ENCODE results near the gene SCAP. TPM values are rescaled to one million over a fixed set of nuclear protein-coding genes. Genes with fewer than 3 reads are reported as not detected.

The SCAP gene
- total RNA-seq, 1 experiment from 2014 or later: 115 TPM

DNA sequence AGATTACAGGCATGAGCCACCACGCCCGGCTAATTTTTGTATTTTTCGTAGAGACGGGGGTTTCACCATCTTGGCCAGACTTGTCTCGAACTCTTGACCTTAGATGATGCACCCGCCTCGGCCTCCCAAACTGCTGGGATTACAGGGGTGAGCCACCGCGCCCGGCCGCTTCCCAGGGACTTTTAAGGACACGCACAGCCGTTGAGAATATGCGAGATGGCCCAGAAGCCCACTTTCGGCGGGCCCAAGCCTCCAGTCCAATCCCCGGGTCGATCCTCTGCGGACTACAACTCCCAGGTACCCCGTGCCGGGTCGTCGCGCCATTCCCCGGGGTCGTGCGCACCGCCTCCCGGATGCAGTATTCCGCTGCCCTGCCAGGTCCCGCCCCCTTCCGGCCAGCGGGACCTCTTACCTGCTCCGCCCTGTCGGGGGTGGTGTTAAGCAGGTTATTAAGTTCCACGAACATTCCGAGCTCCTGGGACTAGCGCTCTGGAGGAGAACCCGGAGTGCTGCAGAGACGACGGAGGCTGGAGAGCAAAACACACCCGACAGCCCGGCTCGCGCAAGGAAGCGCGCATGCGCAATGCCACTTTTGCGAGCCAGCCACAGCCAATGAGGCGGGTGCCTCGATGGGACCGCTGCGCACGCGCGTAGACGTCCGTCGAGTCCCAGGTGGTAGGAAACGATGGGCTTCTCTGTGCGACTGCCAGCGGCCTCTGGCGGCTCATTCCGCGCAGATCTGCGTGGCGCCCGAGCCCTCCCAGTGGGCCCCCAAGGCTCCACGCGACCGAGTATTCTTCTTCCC lies 37.6 kb upstream of the SCAP start, which contains the start of gene ELP6:
ELP6 (minus strand) TSS at position 588 of the 805 bp plus-strand sequence; CDS start at position 466, 122 bp downstream.
- ChIA-PET POLR2A (interaction anchor here (0.6 to 1.7 kb wide), 4 partner anchors 9 to 93 kb away, joined by 3 to 4 read pairs (median 3); no protein-coding TSS in a partner anchor), CTCF (interaction anchor here (2.3 to 2.4 kb wide), 2 partner anchors 9 to 92 kb away, joined by 6 to 9 read pairs; no protein-coding TSS in a partner anchor)
- ATAC-seq (peak; percentile 99), DNase-seq (ENCODE audit: low spot score) (peak; percentile 98)
- Mint-ChIP-seq H3K4me1 (peaks cover 17% of the 10 kb centered on the region; the same call in 1 of the 2 replicates), H3K27me3 (ENCODE audit: low read depth) (no peaks in the 10 kb centered on the region; the same call in 1 of the 2 replicates), H3K36me3 (peaks cover 27% of the 10 kb centered on the region), H3K4me3 (peak within 1 kb of the TSS; percentile 95), H3K27ac (peak within 1 kb of the TSS; percentile 96), H3K9me3 (no peaks in the 10 kb centered on the region)
- TF ChIP-seq GABPB1 (CRISPR knock-in tag; IDR thresholded peaks at IDR 0.05) (peak; percentile 76), HMGXB4 (CRISPR knock-in tag; IDR thresholded peaks at IDR 0.05) (0 out of 2 replicates have a peak, but pooled peaks have one; percentile 2), SP1 (CRISPR knock-in tag; conservative IDR thresholded peaks at IDR 0.05) (peak; percentile 85), CDX4 (CRISPR knock-in tag; IDR thresholded peaks at IDR 0.05; ENCODE audit: borderline replicate concordance) (no peak), FOXP4 (CRISPR knock-in tag; IDR thresholded peaks at IDR 0.05) (peak; percentile 55), MAX (CRISPR knock-in tag; IDR thresholded peaks at IDR 0.05) (peak; percentile 85), ZNF532 (CRISPR knock-in tag; IDR thresholded peaks at IDR 0.05; ENCODE audit: borderline replicate concordance) (no peak), NFE2L1 (CRISPR knock-in tag; IDR thresholded peaks at IDR 0.05) (0 out of 2 replicates have a peak, but pooled peaks have one; percentile 38), USF1 (CRISPR knock-in tag; IDR thresholded peaks at IDR 0.05) (0 out of 2 replicates have a peak, but pooled peaks have one; percentile 34), NR3C1 (CRISPR knock-in tag; conservative IDR thresholded peaks at IDR 0.05; ENCODE audit: low read depth) (no peak), ZNF232 (CRISPR knock-in tag; IDR thresholded peaks at IDR 0.05) (no peak), ETV6 (CRISPR knock-in tag; IDR thresholded peaks at IDR 0.05) (peak; percentile 75), FOXP1 (CRISPR knock-in tag; IDR thresholded peaks at IDR 0.05; ENCODE audit: borderline replicate concordance) (peak; percentile 7; the same call in 1 of the 2 replicates), NR2C2 (CRISPR knock-in tag; IDR thresholded peaks at IDR 0.05) (peak; percentile 79), SMAD3 (CRISPR knock-in tag; IDR thresholded peaks at IDR 0.05; ENCODE audit: borderline replicate concordance) (0 out of 2 replicates have a peak, but pooled peaks have one; percentile 18), TEAD1 (CRISPR knock-in tag; IDR thresholded peaks at IDR 0.05) (peak; percentile 55), RORB (CRISPR knock-in tag; IDR thresholded peaks at IDR 0.05) (no peak), KAT7 (CRISPR knock-in tag; IDR thresholded peaks at IDR 0.05; ENCODE audit: borderline replicate concordance) (no peak)
- TF ChIP-seq, protein P1, sequence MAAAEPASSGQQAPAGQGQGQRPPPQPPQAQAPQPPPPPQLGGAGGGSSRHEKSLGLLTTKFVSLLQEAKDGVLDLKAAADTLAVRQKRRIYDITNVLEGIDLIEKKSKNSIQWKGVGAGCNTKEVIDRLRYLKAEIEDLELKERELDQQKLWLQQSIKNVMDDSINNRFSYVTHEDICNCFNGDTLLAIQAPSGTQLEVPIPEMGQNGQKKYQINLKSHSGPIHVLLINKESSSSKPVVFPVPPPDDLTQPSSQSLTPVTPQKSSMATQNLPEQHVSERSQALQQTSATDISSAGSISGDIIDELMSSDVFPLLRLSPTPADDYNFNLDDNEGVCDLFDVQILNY (CRISPR knock-in tag; IDR thresholded peaks at IDR 0.05): peak; percentile 66; the same call in 1 of the 2 replicates
- TF ChIP-seq, protein P2, sequence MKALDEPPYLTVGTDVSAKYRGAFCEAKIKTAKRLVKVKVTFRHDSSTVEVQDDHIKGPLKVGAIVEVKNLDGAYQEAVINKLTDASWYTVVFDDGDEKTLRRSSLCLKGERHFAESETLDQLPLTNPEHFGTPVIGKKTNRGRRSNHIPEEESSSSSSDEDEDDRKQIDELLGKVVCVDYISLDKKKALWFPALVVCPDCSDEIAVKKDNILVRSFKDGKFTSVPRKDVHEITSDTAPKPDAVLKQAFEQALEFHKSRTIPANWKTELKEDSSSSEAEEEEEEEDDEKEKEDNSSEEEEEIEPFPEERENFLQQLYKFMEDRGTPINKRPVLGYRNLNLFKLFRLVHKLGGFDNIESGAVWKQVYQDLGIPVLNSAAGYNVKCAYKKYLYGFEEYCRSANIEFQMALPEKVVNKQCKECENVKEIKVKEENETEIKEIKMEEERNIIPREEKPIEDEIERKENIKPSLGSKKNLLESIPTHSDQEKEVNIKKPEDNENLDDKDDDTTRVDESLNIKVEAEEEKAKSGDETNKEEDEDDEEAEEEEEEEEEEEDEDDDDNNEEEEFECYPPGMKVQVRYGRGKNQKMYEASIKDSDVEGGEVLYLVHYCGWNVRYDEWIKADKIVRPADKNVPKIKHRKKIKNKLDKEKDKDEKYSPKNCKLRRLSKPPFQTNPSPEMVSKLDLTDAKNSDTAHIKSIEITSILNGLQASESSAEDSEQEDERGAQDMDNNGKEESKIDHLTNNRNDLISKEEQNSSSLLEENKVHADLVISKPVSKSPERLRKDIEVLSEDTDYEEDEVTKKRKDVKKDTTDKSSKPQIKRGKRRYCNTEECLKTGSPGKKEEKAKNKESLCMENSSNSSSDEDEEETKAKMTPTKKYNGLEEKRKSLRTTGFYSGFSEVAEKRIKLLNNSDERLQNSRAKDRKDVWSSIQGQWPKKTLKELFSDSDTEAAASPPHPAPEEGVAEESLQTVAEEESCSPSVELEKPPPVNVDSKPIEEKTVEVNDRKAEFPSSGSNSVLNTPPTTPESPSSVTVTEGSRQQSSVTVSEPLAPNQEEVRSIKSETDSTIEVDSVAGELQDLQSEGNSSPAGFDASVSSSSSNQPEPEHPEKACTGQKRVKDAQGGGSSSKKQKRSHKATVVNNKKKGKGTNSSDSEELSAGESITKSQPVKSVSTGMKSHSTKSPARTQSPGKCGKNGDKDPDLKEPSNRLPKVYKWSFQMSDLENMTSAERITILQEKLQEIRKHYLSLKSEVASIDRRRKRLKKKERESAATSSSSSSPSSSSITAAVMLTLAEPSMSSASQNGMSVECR (CRISPR knock-in tag; IDR thresholded peaks at IDR 0.05; ENCODE audit: borderline replicate concordance): no peak
